GM12873 (cell line): ENCODE results near the gene ATP5PB.

Experiments
- TF ChIP-seq, protein P1 (sequence below): IDR thresholded peaks from 2 replicates; pipeline ENCODE4 v1.5.1; 2012; ENCODE audit warnings: low read depth, mild to moderate bottlenecking, moderate library complexity, low read length, control low read depth; ENCODE audit not compliant: insufficient read depth; ENCODE audit errors: missing control alignments

The ATP5PB gene

DNA sequence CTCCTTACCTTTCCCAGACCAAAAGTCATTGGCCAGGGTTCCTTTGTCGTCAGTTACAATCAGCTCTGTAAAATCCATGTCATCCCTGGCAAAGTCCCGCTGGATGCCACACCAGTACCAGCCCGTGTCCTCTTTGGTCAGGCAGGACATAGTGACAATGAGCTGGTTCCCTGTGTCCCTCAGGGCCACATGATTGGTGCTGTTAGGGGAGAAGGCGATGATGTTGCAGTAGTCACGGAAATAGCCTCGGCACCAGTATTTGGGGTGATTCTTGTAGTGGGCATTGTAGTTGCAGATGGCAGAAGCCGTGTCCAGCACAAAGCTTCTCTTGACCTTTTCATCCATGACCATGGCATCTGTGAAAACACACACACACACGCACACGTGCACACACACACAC lies 39.4 kb downstream of the ATP5PB start:
- TF ChIP-seq, protein P1, sequence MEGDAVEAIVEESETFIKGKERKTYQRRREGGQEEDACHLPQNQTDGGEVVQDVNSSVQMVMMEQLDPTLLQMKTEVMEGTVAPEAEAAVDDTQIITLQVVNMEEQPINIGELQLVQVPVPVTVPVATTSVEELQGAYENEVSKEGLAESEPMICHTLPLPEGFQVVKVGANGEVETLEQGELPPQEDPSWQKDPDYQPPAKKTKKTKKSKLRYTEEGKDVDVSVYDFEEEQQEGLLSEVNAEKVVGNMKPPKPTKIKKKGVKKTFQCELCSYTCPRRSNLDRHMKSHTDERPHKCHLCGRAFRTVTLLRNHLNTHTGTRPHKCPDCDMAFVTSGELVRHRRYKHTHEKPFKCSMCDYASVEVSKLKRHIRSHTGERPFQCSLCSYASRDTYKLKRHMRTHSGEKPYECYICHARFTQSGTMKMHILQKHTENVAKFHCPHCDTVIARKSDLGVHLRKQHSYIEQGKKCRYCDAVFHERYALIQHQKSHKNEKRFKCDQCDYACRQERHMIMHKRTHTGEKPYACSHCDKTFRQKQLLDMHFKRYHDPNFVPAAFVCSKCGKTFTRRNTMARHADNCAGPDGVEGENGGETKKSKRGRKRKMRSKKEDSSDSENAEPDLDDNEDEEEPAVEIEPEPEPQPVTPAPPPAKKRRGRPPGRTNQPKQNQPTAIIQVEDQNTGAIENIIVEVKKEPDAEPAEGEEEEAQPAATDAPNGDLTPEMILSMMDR, result no peak

- TF ChIP-seq, protein P1, result no peak
Observed at GRCh38 chr1:111489604-111490003, 40.3 kb downstream of the ATP5PB start.

- TF ChIP-seq, protein P1, result no peak
Observed at GRCh38 chr1:111490220-111490619, 41.0 kb downstream of the ATP5PB start.

- TF ChIP-seq, protein P1, result no peak
Observed at GRCh38 chr1:111491070-111491469, 41.8 kb downstream of the ATP5PB start.

DNA sequence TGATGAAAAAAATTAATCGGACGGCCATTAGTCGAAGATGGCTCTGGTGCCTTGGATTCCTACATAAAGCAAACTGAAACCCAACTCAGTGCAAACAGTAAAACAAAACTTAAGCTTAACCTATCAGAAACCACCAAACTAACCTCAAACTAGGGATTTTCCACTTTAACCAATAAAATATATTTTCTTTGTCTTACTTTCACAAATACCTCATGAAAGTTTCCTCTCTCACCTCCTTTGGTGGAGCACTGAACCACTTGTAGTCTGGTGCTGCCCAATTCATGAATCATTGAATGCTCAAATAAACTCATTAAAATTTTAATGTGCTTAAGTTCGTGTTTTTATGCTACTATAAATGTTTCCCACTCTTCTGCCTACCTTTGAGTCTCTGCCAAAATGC lies 47.1 kb downstream of the ATP5PB start:
- TF ChIP-seq, protein P1, result no peak

DNA sequence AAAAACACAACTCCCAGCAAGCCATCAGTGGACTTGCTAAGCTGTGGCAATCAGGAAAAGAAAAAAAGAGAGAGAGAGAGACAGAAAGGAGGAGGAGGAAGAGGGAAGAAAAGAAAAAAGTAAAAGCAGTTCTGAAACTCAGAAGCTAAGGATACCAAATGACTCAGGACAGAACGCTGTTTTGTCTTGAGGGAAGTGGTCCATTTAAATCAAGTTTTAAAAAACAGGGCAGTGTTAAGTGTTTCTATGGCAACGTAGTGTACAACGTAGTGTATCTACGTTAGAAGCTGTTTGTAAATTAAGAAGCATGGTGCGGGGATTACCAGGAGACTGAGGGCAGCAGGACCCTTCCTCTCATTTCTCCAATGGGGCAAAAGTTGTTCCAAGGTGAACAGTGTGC lies 48.3 kb downstream of the ATP5PB start:
- TF ChIP-seq, protein P1, result no peak

- TF ChIP-seq, protein P1, result no peak
Observed at GRCh38 chr1:111499026-111499785, 49.9 kb downstream of the ATP5PB start.
